Neuron (in vitro differentiated cells): Measurements from ENCODE around the gene PLEKHG4B.

Experiments used
- H2AFZ ChIP-seq: one replicate; pipeline ENCODE4 v1.6.1; 2013; ENCODE audit warnings: low read depth, mild to moderate bottlenecking, inconsistent platforms, low read length, moderate library complexity
- H3K27me3 ChIP-seq: one replicate; pipeline ENCODE4 v1.6.1; 2013; ENCODE audit warnings: low read length; ENCODE audit not compliant: insufficient read depth
- H3K36me3 ChIP-seq: one replicate; pipeline ENCODE4 v1.6.1; 2013; ENCODE audit warnings: low read length; ENCODE audit not compliant: insufficient read depth
- H3K4me1 ChIP-seq: one replicate; pipeline ENCODE4 v1.6.1; 2013; ENCODE audit warnings: low read length; ENCODE audit not compliant: insufficient read depth
- H3K4me3 ChIP-seq: 2 replicates; pipeline ENCODE4 v1.5.1; 2013; ENCODE audit warnings: mild to moderate bottlenecking, low read length, moderate library complexity
- H3K9me3 ChIP-seq: one replicate; pipeline ENCODE4 v1.6.1; 2013; ENCODE audit warnings: low read length

The PLEKHG4B gene

DNA sequence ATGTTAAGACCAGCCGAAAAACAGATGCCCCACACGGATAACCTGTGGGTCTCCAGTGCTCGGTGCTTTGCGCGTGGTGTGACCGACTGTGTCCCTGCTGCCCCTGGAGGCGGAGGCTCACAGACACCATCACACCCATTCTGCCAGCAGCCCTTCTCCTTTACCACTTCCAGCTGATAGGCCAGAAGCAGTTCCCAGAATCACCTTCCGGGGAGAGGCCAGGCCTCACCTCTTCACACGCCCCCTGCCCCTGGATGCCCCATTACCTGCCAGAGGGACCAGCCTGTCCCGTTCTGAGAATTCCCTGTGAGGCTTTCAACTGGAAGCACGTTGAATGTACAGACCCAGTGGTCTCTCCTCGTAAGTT, 77.7 kb downstream of the PLEKHG4B start:
- Histone ChIP-seq H3K36me3 (peaks cover 18% of the 10 kb centered on the region), H2AFZ (no peak overlapping the region), H3K4me1 (peaks cover 54% of the 10 kb centered on the region), H3K4me3 (no peak overlapping the region), H3K9me3 (no peaks in the 10 kb centered on the region), H3K27me3 (no peaks in the 10 kb centered on the region)

DNA sequence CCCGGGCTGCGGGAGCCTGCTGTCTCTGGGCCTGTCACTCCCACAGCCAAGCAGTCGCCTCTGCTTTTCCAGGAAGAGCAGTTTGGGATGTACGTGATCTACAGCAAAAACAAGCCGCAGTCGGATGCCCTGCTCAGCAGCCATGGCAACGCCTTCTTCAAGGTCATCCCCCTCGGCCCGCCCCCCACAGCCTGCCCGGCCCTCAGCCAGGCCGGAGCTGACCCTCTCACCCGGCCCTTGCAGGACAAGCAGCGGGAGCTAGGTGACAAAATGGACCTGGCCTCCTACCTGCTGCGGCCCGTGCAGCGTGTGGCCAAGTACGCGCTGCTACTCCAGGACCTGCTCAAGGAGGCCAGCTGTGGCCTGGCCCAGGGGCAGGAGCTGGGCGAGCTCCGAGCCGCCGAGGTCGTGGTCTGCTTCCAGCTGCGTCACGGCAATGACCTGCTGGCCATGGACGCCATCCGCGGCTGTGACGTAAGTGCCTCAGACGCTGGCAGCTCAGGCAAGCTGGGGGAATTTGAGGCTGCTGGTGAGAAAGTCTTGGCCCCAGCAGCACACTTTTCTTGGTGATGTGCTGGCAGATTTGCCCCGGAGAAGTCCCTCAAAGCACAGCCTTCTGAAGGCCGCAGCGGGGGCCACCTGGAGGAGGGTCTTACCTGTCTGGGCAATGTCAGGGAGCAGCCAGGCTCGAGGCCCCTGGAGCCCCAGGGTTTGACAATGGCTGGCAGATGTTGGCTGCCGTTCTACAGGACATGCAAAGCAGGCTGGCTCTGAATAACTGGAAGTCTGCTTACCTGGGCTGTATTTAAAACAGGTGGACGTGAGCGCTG, 79.2 kb downstream of the PLEKHG4B start:
- Histone ChIP-seq H3K36me3 (peaks cover 22% of the 10 kb centered on the region), H3K4me1 (peaks cover 54% of the 10 kb centered on the region), H3K27me3 (no peaks in the 10 kb centered on the region), H2AFZ (no peak overlapping the region), H3K4me3 (peak overlapping the region; percentile 12), H3K9me3 (no peaks in the 10 kb centered on the region)

- Histone ChIP-seq H3K9me3 (no peaks in the 10 kb centered on the region), H3K4me3 (no peak overlapping the region), H3K36me3 (peaks cover 22% of the 10 kb centered on the region), H2AFZ (no peak overlapping the region), H3K4me1 (peaks cover 51% of the 10 kb centered on the region), H3K27me3 (no peaks in the 10 kb centered on the region)
Measured at GRCh38 chr5:171801-172331, 79.9 kb downstream of the PLEKHG4B start.

GRCh38 chr5:172421-172820, 80.5 kb downstream of the PLEKHG4B start:
- Histone ChIP-seq H3K4me1 (peaks cover 45% of the 10 kb centered on the region), H3K9me3 (no peaks in the 10 kb centered on the region), H3K36me3 (peaks cover 22% of the 10 kb centered on the region)

GRCh38 chr5:172841-173251, 80.9 kb downstream of the PLEKHG4B start:
- no peaks in the 10 kb centered on the region for H3K9me3 ChIP-seq
- peaks cover 41% of the 10 kb centered on the region for H3K4me1 ChIP-seq
- H3K27me3 ChIP-seq: no peaks in the 10 kb centered on the region
- no peak overlapping the region for H3K4me3 ChIP-seq
- H3K36me3 ChIP-seq: peaks cover 22% of the 10 kb centered on the region
- no peak overlapping the region for H2AFZ ChIP-seq

More at GRCh38 chr5:172421-172820, 80.5 kb downstream of the PLEKHG4B start:
- Histone ChIP-seq H3K27me3 (no peaks in the 10 kb centered on the region), H2AFZ (no peak overlapping the region), H3K4me3 (no peak overlapping the region)

DNA sequence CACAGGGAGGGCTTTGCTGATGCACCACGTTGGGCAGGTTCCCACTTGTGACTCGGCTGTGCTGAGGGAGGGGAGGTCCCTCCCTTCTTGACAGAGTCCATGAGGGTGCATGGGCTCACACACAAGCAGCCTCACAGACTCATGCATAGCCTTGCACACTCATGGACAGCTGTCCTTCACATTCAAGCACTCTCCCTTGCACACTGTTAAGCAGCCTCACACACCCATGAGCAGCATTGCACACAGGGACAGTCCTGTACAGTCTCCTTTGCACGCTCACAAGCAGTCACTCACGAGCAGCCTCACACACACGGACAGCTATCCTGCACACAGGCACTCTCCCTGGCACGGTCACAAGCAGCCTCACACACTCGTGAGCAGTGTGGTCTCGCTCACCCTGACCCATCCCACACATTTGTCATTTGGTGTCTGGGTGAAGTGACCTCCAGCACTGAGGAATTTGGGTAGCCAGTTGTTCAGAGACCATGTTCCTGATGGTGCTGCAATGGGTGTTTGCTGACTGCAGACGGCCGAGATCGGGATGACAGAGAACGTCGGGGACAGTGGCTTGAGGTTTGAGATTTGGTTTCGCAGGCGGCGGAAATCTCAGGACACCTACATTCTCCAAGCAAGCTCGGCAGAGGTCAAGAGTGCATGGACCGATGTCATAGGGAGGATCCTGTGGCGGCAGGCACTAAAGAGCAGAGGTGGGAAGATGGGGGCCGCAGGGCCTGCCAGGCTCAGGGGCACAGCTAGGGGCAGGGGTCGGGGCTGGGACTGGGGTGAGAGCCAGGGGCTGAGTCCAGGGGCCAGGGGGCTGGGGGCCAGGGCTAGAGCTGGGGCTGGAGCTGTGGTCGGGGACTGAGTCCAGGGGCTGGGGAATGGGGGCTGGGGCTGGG, 81.7 kb downstream of the PLEKHG4B start:
- Histone ChIP-seq H3K9me3 (no peaks in the 10 kb centered on the region), H2AFZ (no peak overlapping the region), H3K27me3 (no peaks in the 10 kb centered on the region), H3K4me1 (peaks cover 34% of the 10 kb centered on the region), H3K4me3 (no peak overlapping the region), H3K36me3 (peaks cover 22% of the 10 kb centered on the region)

- H3K9me3 ChIP-seq: no peaks in the 10 kb centered on the region
- H3K4me3 ChIP-seq: no peak overlapping the region
- peaks cover 22% of the 10 kb centered on the region for H3K36me3 ChIP-seq
- H3K4me1 ChIP-seq: peaks cover 30% of the 10 kb centered on the region
- H3K27me3 ChIP-seq: no peaks in the 10 kb centered on the region
- H2AFZ ChIP-seq: no peak overlapping the region
Measured at GRCh38 chr5:174291-174600, 82.3 kb downstream of the PLEKHG4B start.

- H3K4me1 ChIP-seq: peaks cover 23% of the 10 kb centered on the region
- H3K9me3 ChIP-seq: no peaks in the 10 kb centered on the region
- H2AFZ ChIP-seq: no peak overlapping the region
- H3K36me3 ChIP-seq: peaks cover 26% of the 10 kb centered on the region
- H3K4me3 ChIP-seq: no peak overlapping the region
- no peaks in the 10 kb centered on the region for H3K27me3 ChIP-seq
Measured at GRCh38 chr5:174876-175465, 83.0 kb downstream of the PLEKHG4B start.

GRCh38 chr5:176296-176823, 84.4 kb downstream of the PLEKHG4B start:
- Histone ChIP-seq H3K36me3 (peaks cover 33% of the 10 kb centered on the region), H3K4me1 (peaks cover 10% of the 10 kb centered on the region), H3K27me3 (no peaks in the 10 kb centered on the region), H2AFZ (no peak overlapping the region), H3K9me3 (no peaks in the 10 kb centered on the region), H3K4me3 (no peak overlapping the region)

GRCh38 chr5:178110-178509, 86.1 kb downstream of the PLEKHG4B start:
- H3K4me1 ChIP-seq: no peaks in the 10 kb centered on the region
- peaks cover 45% of the 10 kb centered on the region for H3K36me3 ChIP-seq
- H2AFZ ChIP-seq: no peak overlapping the region
- H3K27me3 ChIP-seq: no peaks in the 10 kb centered on the region
- H3K4me3 ChIP-seq: no peak overlapping the region
- H3K9me3 ChIP-seq: no peaks in the 10 kb centered on the region

- Histone ChIP-seq H3K27me3 (no peaks in the 10 kb centered on the region), H3K36me3 (peaks cover 41% of the 10 kb centered on the region), H2AFZ (no peak overlapping the region), H3K4me3 (no peak overlapping the region), H3K4me1 (no peaks in the 10 kb centered on the region), H3K9me3 (no peaks in the 10 kb centered on the region)
Measured at GRCh38 chr5:179401-179800, 87.4 kb downstream of the PLEKHG4B start.

- Histone ChIP-seq H3K4me1 (no peaks in the 10 kb centered on the region), H3K36me3 (peaks cover 39% of the 10 kb centered on the region), H3K9me3 (no peaks in the 10 kb centered on the region), H3K4me3 (no peak overlapping the region), H2AFZ (no peak overlapping the region), H3K27me3 (no peaks in the 10 kb centered on the region)
Measured at GRCh38 chr5:180286-180918, 88.4 kb downstream of the PLEKHG4B start.
